ENCODE measurements around the gene STEAP1B. TPM values are rescaled to one million over a fixed set of nuclear protein-coding genes. Genes with fewer than 3 reads are reported as not detected.
A peak's percentile ranks its signal among the peaks of the same experiment; 100 is the strongest.

STEAP1B gene
- total and polyA plus RNA-seq, 2 donors (not counting 3 experiments of a cell fraction or from before 2014, with no cell fraction given) = 32.2 to 46.1 TPM

- POLR2A ChIA-PET = interaction anchor here (2.6 kb wide), 1 partner anchor 37 kb away, joined by 10 read pairs; no protein-coding TSS in a partner anchor
- Histone ChIP-seq H3K27me3 (ENCODE audit: control insufficient read depth in 2 of 2, insufficient read depth in 2 of 2, low read length in 2 of 2) (no peaks in the 10 kb centered on the region), H3K9me3 (replicated peaks; ENCODE audit: control insufficient read depth, insufficient read depth, low read length) (no peaks in the 10 kb centered on the region), H3K27ac (ENCODE audit: insufficient read depth, low read depth, low read length) (peak overlapping the region; percentile 84), H3K36me3 (ENCODE audit: control insufficient read depth in 2 of 2, extremely low read depth in 1 of 2, insufficient read depth in 2 of 2, low read length in 2 of 2) (peaks cover 0 to 2% of the 10 kb centered on the region in 2 experiments), H3K9me1 (replicated peaks; ENCODE audit: control insufficient read depth, extremely low read depth, insufficient read depth, low read length) (no peaks in the 10 kb centered on the region), H4K20me1 (replicated peaks; ENCODE audit: control insufficient read depth, extremely low read depth, insufficient read depth, low read length) (no peaks in the 10 kb centered on the region), H3K79me2 (ENCODE audit: control insufficient read depth, insufficient read depth, low read length) (peaks cover 34% of the 10 kb centered on the region), H2AFZ (ENCODE audit: low read depth, low read length) (no peak overlapping the region), H3K4me1 (ENCODE audit: control insufficient read depth, extremely low read depth, insufficient read depth, low read length) (peaks cover 60% of the 10 kb centered on the region), H3K4me2 (ENCODE audit: insufficient read depth, low read length) (peak overlapping the region; percentile 31), H3K9ac (replicated peaks; ENCODE audit: extremely low read depth, insufficient read depth, low read length) (peak overlapping the region; percentile 58), H3K4me3 (replicated peaks in 1 of 3; ENCODE audit: insufficient read depth in 1 of 3, low read depth in 1 of 3, low read length in 3 of 3) (no peak overlapping the region)
- intact Hi-C loops (cut with micrococcal nuclease) = no loop called here
- dilution Hi-C loops (cut with MboI; ENCODE audit: extremely low pct_ligation_motif_present, low sequenced_read_pairs) = no loop called here
- TF ChIP-seq MYC (IDR thresholded peaks at IDR 0.05; ENCODE audit: low read depth, low read length) (no peak), POLR2AphosphoS5 (IDR thresholded peaks at IDR 0.05; ENCODE audit: insufficient read depth, low read depth, low read length) (no peak), EZH2 (IDR thresholded peaks at IDR 0.05; ENCODE audit: borderline replicate concordance, low read depth, low read length, severe bottlenecking) (no peak)
- CTCF ChIA-PET = interaction anchor here (0.8 to 6.4 kb wide), 7 partner anchors 30 to 373 kb away, joined by 3 to 81 read pairs (median 3); no protein-coding TSS in a partner anchor
- FAIRE-seq = no peak
- BruUV-seq (replicated peaks) = no TSS peak
- no peak for DNase-seq (ENCODE audit: low read depth, low spot score)
These were observed 17.5 kb downstream of the STEAP1B start for GRCh38 chr7:22482503-22482902.

- DNase-seq (ENCODE audit: low read depth, low spot score) (peak; percentile 79), FAIRE-seq (peak; percentile 83)
- no peak overlapping the region for H2AFZ ChIP-seq (ENCODE audit: low read depth, low read length)
- H3K79me2 ChIP-seq (ENCODE audit: control insufficient read depth, insufficient read depth, low read length) = peaks cover 35% of the 10 kb centered on the region
- CTCF ChIA-PET = interaction anchor here (0.6 to 6.4 kb wide), 7 partner anchors 29 to 372 kb away, joined by 3 to 81 read pairs (median 3); no protein-coding TSS in a partner anchor
- TF ChIP-seq MYC (IDR thresholded peaks at IDR 0.05; ENCODE audit: low read depth, low read length) (no peak), GATA2 (IDR thresholded peaks at IDR 0.05; ENCODE audit: insufficient read depth, insufficient read length, low read depth, low read length) (no peak), CTCF (IDR thresholded peaks at IDR 0.05; ENCODE audit: extremely low read depth in 1 of 2, insufficient read depth in 1 of 2, low read depth in 1 of 2, low read length in 2 of 2) (no peak), EZH2 (IDR thresholded peaks at IDR 0.05; ENCODE audit: borderline replicate concordance, low read depth, low read length, severe bottlenecking) (no peak), POLR2A (IDR thresholded peaks at IDR 0.05; ENCODE audit: low read depth, low read length) (no peak), JUN (IDR thresholded peaks at IDR 0.05; ENCODE audit: borderline replicate concordance, insufficient read depth, insufficient read length, low read depth) (peak; percentile 14), MAX (IDR thresholded peaks at IDR 0.05; ENCODE audit: insufficient read depth, insufficient read length) (peak; percentile 72), POLR2AphosphoS5 (IDR thresholded peaks at IDR 0.05; ENCODE audit: insufficient read depth, low read depth, low read length) (no peak), FOS (IDR thresholded peaks at IDR 0.05; ENCODE audit: borderline replicate concordance, insufficient read depth, low read length) (no peak)
- peak overlapping the region; percentile 31 for H3K4me2 ChIP-seq (ENCODE audit: insufficient read depth, low read length)
- H3K9me1 ChIP-seq (replicated peaks; ENCODE audit: control insufficient read depth, extremely low read depth, insufficient read depth, low read length) = no peaks in the 10 kb centered on the region
- dilution Hi-C loops (cut with MboI; ENCODE audit: extremely low pct_ligation_motif_present, low sequenced_read_pairs) (no loop called here), intact Hi-C loops (cut with micrococcal nuclease) (loop anchor here (1.0 kb wide), 1 partner anchor 36 kb away; no protein-coding TSS in a partner anchor)
- no peaks in the 10 kb centered on the region for H4K20me1 ChIP-seq (replicated peaks; ENCODE audit: control insufficient read depth, extremely low read depth, insufficient read depth, low read length)
- peaks cover 0 to 2% of the 10 kb centered on the region in 2 experiments for H3K36me3 ChIP-seq (ENCODE audit: control insufficient read depth in 2 of 2, extremely low read depth in 1 of 2, insufficient read depth in 2 of 2, low read length in 2 of 2)
- POLR2A ChIA-PET = interaction anchor here (2.6 kb wide), 1 partner anchor 37 kb away, joined by 10 read pairs; no protein-coding TSS in a partner anchor
- peak overlapping the region; percentile 84 for H3K27ac ChIP-seq (ENCODE audit: insufficient read depth, low read depth, low read length)
- no peaks in the 10 kb centered on the region for H3K27me3 ChIP-seq (ENCODE audit: control insufficient read depth in 2 of 2, insufficient read depth in 2 of 2, low read length in 2 of 2)
- BruUV-seq (replicated peaks) = no TSS peak
- no peak overlapping the region for H3K4me3 ChIP-seq (replicated peaks in 1 of 3; ENCODE audit: insufficient read depth in 1 of 3, low read depth in 1 of 3, low read length in 3 of 3)
- peak overlapping the region; percentile 58 for H3K9ac ChIP-seq (replicated peaks; ENCODE audit: extremely low read depth, insufficient read depth, low read length)
- H3K9me3 ChIP-seq (replicated peaks; ENCODE audit: control insufficient read depth, insufficient read depth, low read length) = no peaks in the 10 kb centered on the region
- H3K4me1 ChIP-seq (ENCODE audit: control insufficient read depth, extremely low read depth, insufficient read depth, low read length) = peaks cover 56% of the 10 kb centered on the region
These were observed 18.3 kb downstream of the STEAP1B start for GRCh38 chr7:22481726-22482125.
